HFFc6 (cell line): ENCODE measurements around the gene GTF2E1. TPM values are rescaled to one million over a fixed set of nuclear protein-coding genes. Genes with fewer than 3 reads are reported as not detected.

Experiments used
- DNase-seq: peaks from one replicate; pipeline ENCODE4 v3.0.0-alpha.2; 2018
- H3K27ac Mint-ChIP-seq: 2 replicates; pipeline ENCODE4 v1.8.0; 2020; ENCODE audit warnings: mild to moderate bottlenecking, mixed read lengths
- H3K27me3 Mint-ChIP-seq: 2 replicates; pipeline ENCODE4 v1.8.0; 2021; ENCODE audit warnings: mild to moderate bottlenecking, moderate library complexity, mixed read lengths; ENCODE audit not compliant: insufficient read depth
- H3K36me3 Mint-ChIP-seq: 2 replicates; pipeline ENCODE4 v1.8.0; 2021; ENCODE audit warnings: low read depth, mixed read lengths
- H3K4me1 Mint-ChIP-seq: 2 replicates; pipeline ENCODE4 v1.8.0; 2020; ENCODE audit warnings: low read depth, mixed read lengths
- H3K4me3 Mint-ChIP-seq: 2 replicates; pipeline ENCODE4 v1.8.0; 2020; ENCODE audit warnings: mild to moderate bottlenecking, moderate library complexity, mixed read lengths
- H3K9me3 Mint-ChIP-seq: 2 replicates; pipeline ENCODE4 v1.8.0; 2020; ENCODE audit warnings: mild to moderate bottlenecking, mixed read lengths
- total RNA-seq, 6 experiments: library from RNA; stranded (reverse); fragmentation: NEBNext Ultra II Directional; extraction: Animal tissue kit (Norgen Biotek cat#: 25700); gene quantifications; 2 replicates in 1 of 6; 3 replicates in 5 of 6; pipeline ENCODE4 v1.2.3, GENCODE V29; 2021
- TF ChIP-seq, protein P1 (sequence below): fragments of 200-600 bp; sonication (generic); IDR thresholded peaks from 2 replicates; pipeline ENCODE4 v1.5.0; 2021; ENCODE audit warnings: antibody characterized with exemption, mild to moderate bottlenecking

Gene GTF2E1
- total RNA-seq, 6 experiments from 2014 or later, result 28.6 to 35.7 (median 29.9) TPM

- TF ChIP-seq, protein P1, sequence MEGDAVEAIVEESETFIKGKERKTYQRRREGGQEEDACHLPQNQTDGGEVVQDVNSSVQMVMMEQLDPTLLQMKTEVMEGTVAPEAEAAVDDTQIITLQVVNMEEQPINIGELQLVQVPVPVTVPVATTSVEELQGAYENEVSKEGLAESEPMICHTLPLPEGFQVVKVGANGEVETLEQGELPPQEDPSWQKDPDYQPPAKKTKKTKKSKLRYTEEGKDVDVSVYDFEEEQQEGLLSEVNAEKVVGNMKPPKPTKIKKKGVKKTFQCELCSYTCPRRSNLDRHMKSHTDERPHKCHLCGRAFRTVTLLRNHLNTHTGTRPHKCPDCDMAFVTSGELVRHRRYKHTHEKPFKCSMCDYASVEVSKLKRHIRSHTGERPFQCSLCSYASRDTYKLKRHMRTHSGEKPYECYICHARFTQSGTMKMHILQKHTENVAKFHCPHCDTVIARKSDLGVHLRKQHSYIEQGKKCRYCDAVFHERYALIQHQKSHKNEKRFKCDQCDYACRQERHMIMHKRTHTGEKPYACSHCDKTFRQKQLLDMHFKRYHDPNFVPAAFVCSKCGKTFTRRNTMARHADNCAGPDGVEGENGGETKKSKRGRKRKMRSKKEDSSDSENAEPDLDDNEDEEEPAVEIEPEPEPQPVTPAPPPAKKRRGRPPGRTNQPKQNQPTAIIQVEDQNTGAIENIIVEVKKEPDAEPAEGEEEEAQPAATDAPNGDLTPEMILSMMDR, result no peak
Measured at GRCh38 chr3:120823156-120823555, 80.6 kb downstream of the GTF2E1 start.

GRCh38 chr3:120824613-120825012, 82.1 kb downstream of the GTF2E1 start:
- Mint-ChIP-seq H3K9me3 (no peaks in the 10 kb centered on the region), H3K27me3 (no peaks in the 10 kb centered on the region; the same call in 1 of the 2 replicates), H3K36me3 (no peaks in the 10 kb centered on the region), H3K4me3 (no peak overlapping the region), H3K4me1 (peaks cover 18% of the 10 kb centered on the region), H3K27ac (no peak overlapping the region)
- DNase-seq, result no peak
- TF ChIP-seq, protein P1, result no peak

More at GRCh38 chr3:120823156-120823555, 80.6 kb downstream of the GTF2E1 start:
- Mint-ChIP-seq H3K4me3 (no peak overlapping the region), H3K4me1 (peaks cover 18% of the 10 kb centered on the region), H3K27me3 (no peaks in the 10 kb centered on the region; the same call in 1 of the 2 replicates), H3K36me3 (no peaks in the 10 kb centered on the region), H3K9me3 (no peaks in the 10 kb centered on the region), H3K27ac (no peak overlapping the region)
- DNase-seq, result peak; percentile 19

GRCh38 chr3:120828796-120829195, 86.3 kb downstream of the GTF2E1 start:
- H3K4me3 Mint-ChIP-seq, result no peak overlapping the region
- no peaks in the 10 kb centered on the region for H3K36me3 Mint-ChIP-seq
- peaks cover 11% of the 10 kb centered on the region for H3K4me1 Mint-ChIP-seq
- TF ChIP-seq, protein P1, result no peak
- H3K9me3 Mint-ChIP-seq, result no peaks in the 10 kb centered on the region
- H3K27ac Mint-ChIP-seq, result no peak overlapping the region
- no peak for DNase-seq
- H3K27me3 Mint-ChIP-seq, result peaks cover 3% of the 10 kb centered on the region; the same call in 1 of the 2 replicates

DNA sequence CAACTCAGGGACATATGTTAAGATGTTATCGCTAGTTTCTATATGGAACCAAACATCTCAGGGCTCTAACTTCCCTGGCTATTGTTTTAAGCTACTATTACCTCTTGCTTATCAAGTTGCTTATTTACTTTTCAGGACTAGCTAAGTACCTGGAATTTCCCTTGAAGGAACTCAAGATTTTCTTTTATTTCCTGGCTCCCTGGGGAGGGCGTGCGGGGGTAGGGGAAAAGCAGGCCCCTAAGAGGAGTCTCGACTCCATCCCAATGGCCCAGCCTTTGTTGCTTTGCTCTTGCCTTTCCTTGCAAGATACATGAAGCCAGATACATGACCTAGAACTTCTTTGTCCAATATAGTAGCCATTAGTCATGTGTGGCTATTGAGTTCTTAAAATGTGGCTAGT, 88.5 kb downstream of the GTF2E1 start:
- TF ChIP-seq, protein P1, result no peak
- no peaks in the 10 kb centered on the region for H3K36me3 Mint-ChIP-seq
- peaks cover 12% of the 10 kb centered on the region; the same call in 1 of the 2 replicates for H3K4me1 Mint-ChIP-seq
- no peak overlapping the region; the same call in 1 of the 2 replicates for H3K4me3 Mint-ChIP-seq
- DNase-seq, result no peak
- H3K27me3 Mint-ChIP-seq, result peaks cover 3% of the 10 kb centered on the region
- H3K27ac Mint-ChIP-seq, result no peak overlapping the region
- H3K9me3 Mint-ChIP-seq, result no peaks in the 10 kb centered on the region

Other genes starting within 250 kb of the GTF2E1 start
- gene NDUFB4, start 146.4 kb upstream of the GTF2E1 start, total RNA-seq, result 100 to 1,000 TPM; 174 to 221 (median 198) TPM
- gene HGD, start 60.5 kb upstream of the GTF2E1 start, total RNA-seq, result under 1 TPM in 5 of 6 experiments, not detected in 1; 0.14 to 0.52 (median 0.30) TPM
- 10 to 100 TPM; 32.0 to 39.4 (median 36.9) TPM for gene RABL3, start 228 bp upstream of the GTF2E1 start, total RNA-seq
- under 1 TPM in 2 of 6 experiments, not detected in 4; 0.07 to 0.09 TPM for gene STXBP5L, start 165.5 kb downstream of the GTF2E1 start, total RNA-seq